IgD-negative memory B cell (primary cell): ENCODE data around the gene TTC3. TPM values are rescaled to one million over a fixed set of nuclear protein-coding genes. Genes with fewer than 3 reads are reported as not detected.

ENCODE experiments used
- H3K27ac Mint-ChIP-seq, 3 donors: one replicate each; pipeline ENCODE4 v1.8.0; 2020 to 2022; ENCODE audit warnings: mild to moderate bottlenecking in 3 of 3, mixed read lengths in 3 of 3, moderate library complexity in 1 of 3
- H3K27me3 Mint-ChIP-seq: one replicate; pipeline ENCODE4 v1.8.0; 2021; ENCODE audit warnings: mixed read lengths
- H3K36me3 Mint-ChIP-seq: one replicate; pipeline ENCODE4 v1.8.0; 2020; ENCODE audit warnings: mild to moderate bottlenecking, mixed read lengths
- H3K4me1 Mint-ChIP-seq, 3 donors: one replicate each; pipeline ENCODE4 v1.8.0; 2020 to 2022; ENCODE audit warnings: mixed read lengths in 3 of 3, mild to moderate bottlenecking in 1 of 3
- H3K4me3 Mint-ChIP-seq, 4 donors: one replicate each; pipeline ENCODE4 v1.8.0; 2020 to 2022; ENCODE audit warnings: mild to moderate bottlenecking in 4 of 4, mixed read lengths in 4 of 4, moderate library complexity in 3 of 4
- H3K9me3 Mint-ChIP-seq, 3 donors: one replicate each; pipeline ENCODE4 v1.8.0; 2020 to 2021; ENCODE audit warnings: mixed read lengths in 3 of 3, mild to moderate bottlenecking in 1 of 3
- polyA plus RNA-seq: library from polyadenylated mRNA; unstranded; fragments of 300-500 nt; fragmentation: Illumina TruSeq; gene quantifications from one replicate; pipeline ENCODE4 v1.2.3, GENCODE V29; 2021

The TTC3 gene
- polyA plus RNA-seq, 1 donor from 2014 or later: 82.7 TPM

DNA sequence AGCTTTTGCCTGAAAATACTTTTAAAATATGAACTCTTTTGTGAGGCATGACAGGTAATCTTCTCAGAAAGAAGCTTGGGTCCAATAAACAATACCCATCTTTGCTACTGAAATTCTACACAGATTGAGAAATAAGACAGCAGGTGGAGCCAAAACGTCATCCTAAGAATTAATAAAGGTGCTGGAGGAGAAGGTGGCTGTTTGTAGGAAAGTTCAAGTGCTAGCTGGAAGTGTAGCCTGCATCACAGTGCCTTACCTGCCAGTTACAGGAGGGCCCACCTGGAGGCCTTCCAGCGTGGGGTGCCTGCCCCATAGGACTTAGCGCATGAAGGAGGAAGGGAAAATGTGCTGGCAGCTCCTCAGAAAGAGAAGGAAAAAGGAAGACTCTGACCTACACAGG is 93.7 kb downstream of the TTC3 start:
- no peaks in the 10 kb centered on the region for H3K9me3 Mint-ChIP-seq
- H3K27me3 Mint-ChIP-seq: no peaks in the 10 kb centered on the region
- peak overlapping the region in 1 of 3 donors; percentile 10 for H3K27ac Mint-ChIP-seq
- peaks cover 7% of the 10 kb centered on the region for H3K36me3 Mint-ChIP-seq
- H3K4me3 Mint-ChIP-seq: no peak overlapping the region
- H3K4me1 Mint-ChIP-seq: no peaks in the 10 kb centered on the region

DNA sequence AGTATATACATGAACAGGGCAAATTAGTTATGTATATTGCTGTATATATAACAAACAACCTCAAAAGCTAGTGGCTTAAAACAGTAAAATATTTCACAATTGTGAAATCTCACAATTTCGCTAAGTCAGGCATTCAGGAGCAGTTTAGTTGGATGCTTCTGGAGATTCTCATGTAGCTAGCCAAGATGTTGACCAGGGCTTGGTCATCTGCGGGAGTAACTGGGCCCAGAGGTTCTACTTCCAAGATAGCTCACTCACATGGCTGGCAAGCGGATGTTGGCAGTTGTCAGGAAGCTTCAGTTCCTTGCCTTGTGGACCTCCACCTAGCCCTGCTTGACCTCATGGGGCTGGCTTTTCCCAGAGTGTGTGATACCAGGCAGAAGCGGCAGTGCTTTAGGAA is 95.6 kb downstream of the TTC3 start:
- peaks cover 11% of the 10 kb centered on the region for H3K36me3 Mint-ChIP-seq
- H3K4me1 Mint-ChIP-seq: no peaks in the 10 kb centered on the region
- no peaks in the 10 kb centered on the region for H3K9me3 Mint-ChIP-seq
- no peaks in the 10 kb centered on the region for H3K27me3 Mint-ChIP-seq
- H3K27ac Mint-ChIP-seq: no peak overlapping the region
- no peak overlapping the region for H3K4me3 Mint-ChIP-seq

DNA sequence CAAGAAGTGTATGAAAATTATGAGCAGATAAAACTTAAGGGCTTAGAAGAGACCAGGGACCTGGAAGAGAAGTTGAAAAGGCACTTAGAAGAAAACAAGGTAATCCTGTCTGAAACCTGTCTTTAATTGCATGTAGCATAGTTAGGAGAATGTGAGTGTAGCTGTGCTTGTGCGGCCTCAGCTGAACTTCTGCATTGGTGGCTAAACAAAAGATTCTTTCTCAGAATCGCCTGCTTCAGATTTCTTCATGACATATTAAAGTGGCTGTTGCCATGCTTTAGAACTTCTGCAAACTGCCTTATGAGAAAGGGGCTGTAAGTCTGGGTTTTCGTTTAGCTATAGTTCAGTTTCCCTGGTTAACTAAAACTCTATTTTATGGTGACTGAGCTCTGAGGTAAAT is 99.6 kb downstream of the TTC3 start:
- Mint-ChIP-seq H3K4me1 (no peaks in the 10 kb centered on the region), H3K9me3 (no peaks in the 10 kb centered on the region), H3K27ac (no peak overlapping the region), H3K4me3 (no peak overlapping the region), H3K36me3 (peaks cover 18% of the 10 kb centered on the region), H3K27me3 (no peaks in the 10 kb centered on the region)

DNA sequence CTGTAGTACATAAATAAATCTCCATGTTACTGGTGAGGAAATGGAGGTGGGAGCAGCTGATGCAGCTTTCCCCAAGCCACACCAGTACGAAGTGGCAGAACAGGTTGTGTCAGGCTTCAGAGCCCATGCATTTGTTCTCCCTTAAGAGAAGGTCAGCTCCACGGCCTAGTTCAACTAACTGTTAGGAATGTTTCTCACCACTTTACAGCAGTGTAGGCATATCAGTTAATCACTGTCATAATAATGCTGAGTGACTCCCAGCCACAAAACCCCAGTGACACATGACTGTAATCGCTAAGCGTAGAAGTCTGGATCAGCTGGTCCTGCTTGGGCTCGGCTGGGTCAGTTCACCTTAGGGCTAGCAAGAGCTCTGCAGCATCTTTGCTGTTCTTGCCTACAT is 103.7 kb downstream of the TTC3 start:
- H3K27ac Mint-ChIP-seq: no peak overlapping the region
- H3K4me1 Mint-ChIP-seq: no peaks in the 10 kb centered on the region
- peaks cover 34% of the 10 kb centered on the region for H3K36me3 Mint-ChIP-seq
- H3K27me3 Mint-ChIP-seq: no peaks in the 10 kb centered on the region
- peaks cover 0 to 4% (median 0%) of the 10 kb centered on the region in 3 donors for H3K9me3 Mint-ChIP-seq
- no peak overlapping the region for H3K4me3 Mint-ChIP-seq

DNA sequence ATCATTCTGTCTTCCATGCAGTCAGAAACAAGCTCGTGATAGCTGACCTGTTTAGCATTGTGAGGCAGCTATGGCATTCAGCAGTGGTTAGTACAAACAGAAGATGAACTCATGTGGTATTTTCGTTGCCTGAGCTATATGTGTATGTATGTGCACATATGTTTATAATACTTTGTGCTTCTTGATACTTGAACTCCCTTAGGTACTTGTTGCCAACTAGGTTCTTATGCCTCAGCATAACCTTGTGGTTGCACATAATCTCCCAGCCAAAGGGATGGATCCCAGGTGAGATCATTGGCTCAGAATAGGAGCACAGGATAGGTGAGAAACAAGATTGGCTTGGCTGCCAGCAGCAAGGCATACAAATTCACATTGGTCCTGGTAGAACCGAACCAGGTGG is 108.0 kb downstream of the TTC3 start:
- Mint-ChIP-seq H3K9me3 (peaks cover 0 to 4% (median 0%) of the 10 kb centered on the region in 3 donors), H3K4me1 (peaks cover 0 to 5% (median 2%) of the 10 kb centered on the region in 3 donors), H3K4me3 (no peak overlapping the region), H3K27ac (no peak overlapping the region), H3K27me3 (no peaks in the 10 kb centered on the region), H3K36me3 (peaks cover 26% of the 10 kb centered on the region)

DNA sequence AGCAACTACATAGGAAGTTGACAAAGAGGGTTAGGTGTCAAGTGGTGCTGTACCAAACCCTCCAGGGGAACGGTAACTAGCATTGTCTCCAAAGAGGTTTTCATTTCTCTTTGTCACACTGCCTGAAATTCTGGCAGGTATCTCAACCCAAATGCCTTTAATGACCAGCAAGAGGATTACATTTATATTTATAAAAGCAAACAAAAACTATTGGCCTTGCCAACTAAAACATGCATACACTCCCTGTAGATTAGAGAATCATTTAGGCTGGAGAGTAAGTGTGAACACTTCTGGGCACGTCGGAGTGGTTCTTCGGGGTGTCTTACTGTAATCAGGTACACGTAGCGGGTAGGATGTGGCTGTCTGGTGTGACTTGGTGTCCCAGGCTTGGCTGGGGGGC is 109.2 kb downstream of the TTC3 start:
- peaks cover 20% of the 10 kb centered on the region for H3K36me3 Mint-ChIP-seq
- H3K4me3 Mint-ChIP-seq: no peak overlapping the region
- peak overlapping the region in 2 of 3 donors; percentile 18 to 47 for H3K27ac Mint-ChIP-seq
- H3K9me3 Mint-ChIP-seq: peaks cover 0 to 4% (median 0%) of the 10 kb centered on the region in 3 donors
- H3K4me1 Mint-ChIP-seq: peaks cover 0 to 5% (median 2%) of the 10 kb centered on the region in 3 donors
- H3K27me3 Mint-ChIP-seq: no peaks in the 10 kb centered on the region

DNA sequence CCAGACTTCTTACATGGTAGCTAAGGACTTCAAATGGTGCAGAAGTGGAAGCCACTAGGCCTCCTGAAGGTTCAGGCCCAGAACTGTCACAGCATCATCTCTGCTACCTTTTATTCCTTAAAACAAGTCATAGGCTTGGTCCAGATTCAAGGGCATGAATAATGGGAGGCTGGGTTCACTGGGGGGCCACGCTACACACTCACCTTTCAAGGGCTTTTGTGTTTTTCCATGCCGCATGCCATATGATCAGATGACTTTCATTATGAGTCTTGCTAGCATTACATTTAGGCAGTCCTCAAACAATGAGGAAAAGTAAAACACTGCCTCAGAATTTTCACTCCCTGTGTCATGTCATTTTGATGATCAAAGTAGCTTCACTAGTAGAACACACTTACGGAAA is 110.7 kb downstream of the TTC3 start:
- Mint-ChIP-seq H3K4me3 (no peak overlapping the region), H3K9me3 (no peaks in the 10 kb centered on the region), H3K4me1 (peaks cover 0 to 5% (median 2%) of the 10 kb centered on the region in 3 donors), H3K27ac (peak overlapping the region in 1 of 3 donors; percentile 57), H3K27me3 (no peaks in the 10 kb centered on the region), H3K36me3 (peaks cover 8% of the 10 kb centered on the region)

DNA sequence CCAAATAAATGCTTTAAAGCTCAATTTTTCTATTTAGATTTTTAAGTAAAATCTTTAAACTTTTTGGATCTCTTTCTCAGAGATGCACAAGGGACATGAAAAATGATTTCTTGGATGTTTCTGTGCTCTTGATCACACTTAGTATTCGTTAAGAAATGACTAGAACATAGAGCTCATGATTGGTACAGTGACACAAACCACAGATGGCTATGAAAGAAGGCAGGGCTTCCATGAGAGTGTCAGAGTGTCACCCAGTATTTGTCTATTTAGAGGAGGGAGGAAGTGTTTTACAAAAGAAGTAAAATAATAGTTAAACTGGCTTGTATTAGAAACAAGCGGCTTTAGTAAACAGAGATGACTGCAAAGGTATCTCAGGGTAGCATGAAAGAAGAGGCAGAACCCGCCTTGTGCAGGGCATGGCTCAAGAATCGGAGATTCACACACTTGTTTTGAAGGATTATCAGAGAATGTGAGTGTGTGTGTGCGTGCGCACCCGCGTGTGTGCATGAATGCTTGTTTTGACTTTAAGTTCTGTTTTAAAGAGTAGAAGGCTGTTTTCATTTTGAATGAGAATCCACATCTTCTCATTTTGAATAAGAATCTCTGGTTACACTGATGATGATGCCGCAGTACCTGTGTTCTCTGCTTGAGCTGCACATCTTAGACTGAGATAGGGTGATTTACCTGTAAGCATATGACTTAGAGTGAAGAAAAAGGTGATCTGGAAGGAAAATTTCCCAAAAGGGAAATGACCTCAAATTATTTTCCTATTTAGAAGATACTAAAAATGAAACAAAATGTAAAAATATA is 111.9 kb downstream of the TTC3 start:
- H3K27me3 Mint-ChIP-seq: no peaks in the 10 kb centered on the region
- H3K4me3 Mint-ChIP-seq: no peak overlapping the region
- no peaks in the 10 kb centered on the region for H3K9me3 Mint-ChIP-seq
- peak overlapping the region in 2 of 3 donors; percentile 18 to 57 for H3K27ac Mint-ChIP-seq
- peaks cover 0 to 5% (median 2%) of the 10 kb centered on the region in 3 donors for H3K4me1 Mint-ChIP-seq
- peaks cover 2% of the 10 kb centered on the region for H3K36me3 Mint-ChIP-seq

DNA sequence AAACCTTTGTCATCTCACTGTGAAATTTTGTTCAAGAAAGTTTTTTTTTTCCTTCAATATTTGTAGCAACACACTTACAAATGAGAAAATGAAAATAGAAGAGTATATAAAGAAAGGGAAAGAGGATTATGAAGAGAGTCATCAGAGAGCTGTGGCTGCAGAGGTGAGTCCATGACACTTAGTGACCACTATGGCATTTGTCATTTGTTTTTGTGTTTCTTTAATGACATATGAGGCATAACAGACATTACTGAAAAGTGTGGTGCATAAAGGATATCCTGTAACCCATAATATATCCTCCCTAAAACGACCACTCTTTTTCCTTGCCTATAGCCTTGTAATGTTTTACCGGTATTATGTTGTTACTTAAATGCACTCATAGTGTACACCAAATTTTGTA is 113.9 kb downstream of the TTC3 start:
- Mint-ChIP-seq H3K9me3 (no peaks in the 10 kb centered on the region), H3K27me3 (no peaks in the 10 kb centered on the region), H3K36me3 (no peaks in the 10 kb centered on the region), H3K4me3 (no peak overlapping the region), H3K4me1 (peaks cover 0 to 5% (median 2%) of the 10 kb centered on the region in 3 donors), H3K27ac (no peak overlapping the region)

DNA sequence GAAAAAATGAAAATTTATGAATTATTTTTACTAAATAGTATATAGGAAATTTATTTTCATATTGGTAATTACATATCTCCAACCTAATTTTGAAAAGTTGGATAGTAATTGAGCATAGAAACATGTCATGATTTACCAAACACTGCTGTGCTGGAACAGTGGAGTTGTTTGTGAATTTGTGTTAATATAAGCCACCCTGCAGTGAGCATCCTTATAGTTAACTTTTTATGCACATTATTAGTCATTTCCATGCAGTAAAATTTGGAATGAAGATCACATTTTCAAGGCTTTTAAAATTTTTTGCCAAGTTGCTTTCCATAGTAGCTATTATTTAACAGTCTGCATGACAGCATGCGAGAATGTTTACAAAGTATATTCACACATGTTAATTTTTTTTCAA is 115.8 kb downstream of the TTC3 start:
- Mint-ChIP-seq H3K27me3 (no peaks in the 10 kb centered on the region), H3K4me3 (no peak overlapping the region), H3K36me3 (peaks cover 2% of the 10 kb centered on the region)

DNA sequence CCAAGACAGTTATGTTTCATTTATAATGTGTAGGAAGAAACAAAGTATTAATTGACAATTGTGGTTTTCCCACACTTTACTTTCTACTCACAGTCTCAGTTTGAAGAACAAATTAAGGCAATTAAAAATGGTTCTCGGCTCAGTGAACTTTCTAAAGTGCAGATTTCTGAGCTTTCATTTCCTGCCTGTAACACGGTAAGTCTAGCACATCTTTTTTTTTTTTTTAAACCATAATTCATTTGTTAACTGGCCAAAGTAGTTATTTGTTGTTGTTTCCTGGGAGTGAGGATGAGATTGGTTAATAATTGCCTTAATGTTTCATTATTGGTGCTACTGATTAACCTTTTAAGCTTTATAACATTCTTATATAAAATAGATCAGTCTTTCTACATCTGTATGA is 119.0 kb downstream of the TTC3 start:
- Mint-ChIP-seq H3K36me3 (peaks cover 2% of the 10 kb centered on the region), H3K4me3 (no peak overlapping the region), H3K27me3 (no peaks in the 10 kb centered on the region), H3K27ac (no peak overlapping the region), H3K4me1 (no peaks in the 10 kb centered on the region), H3K9me3 (no peaks in the 10 kb centered on the region)

More for the DNA sequence above, 115.8 kb downstream of the TTC3 start:
- Mint-ChIP-seq H3K27ac (no peak overlapping the region), H3K4me1 (peaks cover 0 to 5% (median 2%) of the 10 kb centered on the region in 3 donors), H3K9me3 (no peaks in the 10 kb centered on the region)

DNA sequence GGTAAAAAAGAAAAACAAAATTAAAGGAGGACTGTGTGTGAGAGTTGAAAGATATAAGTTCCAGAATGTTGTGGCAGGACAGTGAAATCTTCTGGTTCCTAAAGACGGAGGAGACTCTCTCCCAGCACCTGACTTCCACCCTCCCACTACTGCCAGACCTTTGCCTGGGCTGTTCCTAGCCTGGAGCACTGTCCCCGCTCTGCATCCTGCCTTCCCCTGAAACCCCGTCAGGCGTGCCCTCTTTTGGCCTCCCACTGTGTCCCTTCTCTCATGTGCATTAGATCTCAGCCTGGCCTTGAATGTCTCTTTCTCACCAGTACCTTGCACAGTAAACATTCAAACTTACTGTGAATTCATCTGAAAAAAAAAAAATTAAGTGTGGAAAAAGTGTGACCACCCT is 120.0 kb downstream of the TTC3 start:
- H3K4me3 Mint-ChIP-seq: no peak overlapping the region
- H3K27ac Mint-ChIP-seq: no peak overlapping the region
- no peaks in the 10 kb centered on the region for H3K4me1 Mint-ChIP-seq
- no peaks in the 10 kb centered on the region for H3K27me3 Mint-ChIP-seq
- no peaks in the 10 kb centered on the region for H3K9me3 Mint-ChIP-seq
- H3K36me3 Mint-ChIP-seq: peaks cover 2% of the 10 kb centered on the region

DNA sequence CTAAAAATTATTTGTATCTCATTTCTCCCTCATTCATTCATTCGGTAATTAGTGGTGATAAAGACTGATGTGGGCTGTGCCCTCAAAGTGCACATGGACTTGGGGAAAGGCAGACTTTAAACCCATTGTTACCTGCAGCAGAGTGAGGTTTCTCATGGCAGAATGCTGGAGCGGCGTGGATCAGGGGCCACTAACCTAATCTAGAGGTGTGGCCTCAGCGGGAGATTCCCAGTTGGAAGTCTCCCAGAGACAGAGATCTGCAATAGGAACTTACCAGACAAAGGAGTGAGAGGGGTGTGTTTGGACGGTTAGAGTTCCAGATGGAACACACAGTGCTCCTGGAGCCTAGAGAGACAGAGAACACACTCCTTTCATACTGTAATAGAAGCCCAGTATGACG is 120.6 kb downstream of the TTC3 start:
- H3K36me3 Mint-ChIP-seq: peaks cover 2% of the 10 kb centered on the region
- H3K9me3 Mint-ChIP-seq: no peaks in the 10 kb centered on the region
- H3K27ac Mint-ChIP-seq: peak overlapping the region in 2 of 3 donors; percentile 71 to 87
- no peak overlapping the region for H3K4me3 Mint-ChIP-seq
- H3K4me1 Mint-ChIP-seq: no peaks in the 10 kb centered on the region
- H3K27me3 Mint-ChIP-seq: no peaks in the 10 kb centered on the region

DNA sequence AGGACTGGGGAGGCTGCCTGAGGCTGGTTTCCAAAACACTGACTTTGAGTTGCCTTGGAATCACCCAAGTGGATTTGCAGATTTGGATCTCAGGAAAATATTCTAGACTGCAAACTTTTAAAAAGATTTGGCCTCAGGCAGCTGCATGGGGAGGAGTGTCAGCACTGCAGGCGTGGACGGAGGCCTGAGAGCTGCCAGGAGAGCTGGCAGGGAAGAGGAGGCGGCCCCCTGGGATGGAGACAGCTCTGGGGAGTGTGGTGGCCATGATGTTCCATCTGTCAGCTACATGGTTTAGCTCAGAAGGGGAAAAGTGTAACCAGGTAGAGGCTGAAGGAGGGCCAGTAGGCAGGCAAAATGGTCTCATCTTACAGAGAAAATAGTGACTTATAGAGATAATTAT is 122.0 kb downstream of the TTC3 start:
- no peaks in the 10 kb centered on the region for H3K9me3 Mint-ChIP-seq
- no peaks in the 10 kb centered on the region for H3K27me3 Mint-ChIP-seq
- H3K36me3 Mint-ChIP-seq: peaks cover 2% of the 10 kb centered on the region
- H3K4me1 Mint-ChIP-seq: no peaks in the 10 kb centered on the region
- H3K27ac Mint-ChIP-seq: no peak overlapping the region
- H3K4me3 Mint-ChIP-seq: no peak overlapping the region

DNA sequence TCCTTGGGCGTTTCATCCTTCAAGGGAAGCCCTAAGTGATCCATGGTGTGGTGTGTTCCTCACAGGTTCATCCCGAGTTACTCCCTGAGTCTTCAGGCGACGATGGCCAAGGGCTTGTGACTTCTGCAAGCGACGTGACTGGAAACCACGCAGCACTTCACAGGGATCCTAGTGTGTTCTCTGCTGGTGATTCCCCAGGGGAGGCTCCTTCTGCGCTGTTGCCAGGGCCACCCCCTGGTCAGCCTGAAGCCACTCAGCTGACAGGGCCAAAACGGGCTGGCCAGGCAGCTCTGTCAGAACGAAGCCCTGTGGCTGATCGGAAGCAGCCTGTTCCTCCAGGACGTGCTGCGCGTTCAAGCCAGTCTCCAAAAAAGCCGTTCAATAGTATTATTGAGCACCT is 122.6 kb downstream of the TTC3 start:
- peaks cover 2% of the 10 kb centered on the region for H3K36me3 Mint-ChIP-seq
- H3K27me3 Mint-ChIP-seq: no peaks in the 10 kb centered on the region
- H3K4me3 Mint-ChIP-seq: no peak overlapping the region
- no peaks in the 10 kb centered on the region for H3K4me1 Mint-ChIP-seq
- no peak overlapping the region for H3K27ac Mint-ChIP-seq
- no peaks in the 10 kb centered on the region for H3K9me3 Mint-ChIP-seq

DNA sequence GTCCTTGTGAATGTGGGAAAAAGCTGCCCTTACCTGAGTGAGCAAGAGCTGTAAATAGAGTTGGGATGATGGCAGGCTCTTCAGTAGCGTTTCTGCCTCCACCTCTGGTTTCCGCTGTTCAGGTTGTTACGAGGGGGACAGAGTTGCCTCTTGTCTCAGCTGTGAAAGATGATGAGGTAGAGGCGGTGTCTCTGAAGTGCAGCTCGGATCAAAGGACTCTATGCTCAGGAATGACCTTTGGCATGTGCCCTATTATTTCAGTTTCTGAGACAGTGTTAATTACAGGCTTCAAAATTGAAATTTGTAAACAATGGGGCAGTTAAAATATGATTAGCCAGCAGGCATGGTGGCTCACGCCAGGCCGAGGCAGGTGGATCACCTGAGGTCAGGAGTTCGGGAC is 123.8 kb downstream of the TTC3 start:
- no peak overlapping the region for H3K27ac Mint-ChIP-seq
- no peaks in the 10 kb centered on the region for H3K9me3 Mint-ChIP-seq
- peaks cover 6% of the 10 kb centered on the region for H3K36me3 Mint-ChIP-seq
- no peaks in the 10 kb centered on the region for H3K27me3 Mint-ChIP-seq
- H3K4me1 Mint-ChIP-seq: no peaks in the 10 kb centered on the region
- no peak overlapping the region for H3K4me3 Mint-ChIP-seq
